ENCODE results near the gene CCNB2. TPM values are rescaled to one million over a fixed set of nuclear protein-coding genes. Genes with fewer than 3 reads are reported as not detected.

CCNB2 gene
- total RNA-seq, 6 experiments from 2014 or later: 0.13 to 2.5 (median 1.6) TPM

DNA sequence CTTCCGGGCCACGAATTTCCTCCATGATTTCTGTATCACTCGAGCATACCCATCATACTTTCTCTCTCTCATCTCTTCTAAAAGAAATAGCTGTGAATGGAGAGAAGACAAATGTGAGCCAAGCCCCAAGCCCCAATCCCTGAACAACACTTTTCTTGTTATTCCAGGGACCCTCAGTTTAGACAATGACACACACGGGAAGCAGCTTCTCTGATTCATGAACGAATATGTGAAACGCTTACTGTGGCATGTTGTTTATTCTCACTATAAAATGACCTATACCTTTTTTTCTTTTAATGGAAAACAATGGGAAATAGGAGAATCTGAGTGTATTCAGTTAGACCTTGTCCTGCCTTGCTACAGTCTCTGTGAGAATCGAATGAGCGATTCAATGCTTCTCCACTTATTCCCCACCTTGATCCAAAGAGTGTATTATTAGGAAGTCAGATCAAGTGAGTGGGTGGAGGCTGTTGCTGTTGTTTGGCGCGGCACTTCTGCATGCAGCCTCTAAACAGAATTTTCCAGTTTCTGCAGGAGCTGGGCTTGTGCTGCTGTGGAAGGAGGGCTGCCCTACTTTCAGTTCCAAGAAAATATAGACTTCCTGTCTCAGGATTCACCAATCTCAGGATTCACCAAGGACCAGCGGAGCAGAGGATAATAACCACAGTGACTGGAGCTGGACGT, 69.3 kb downstream of the CCNB2 start:
- WGBS (ENCODE audit: insufficient coverage, low coverage, low lambda C conversion rate, missing lambda C conversion rate): 74% methylated on average over 11 of the region's 12 CpGs
- ATAC-seq: no peak
- intact Hi-C loops (cut with DNase I): no loop called here

More for the DNA sequence above, 69.3 kb downstream of the CCNB2 start:
- H3K4me3 ChIP-seq: no peak overlapping the region
- DNase-seq: no peak
- peaks cover 0 to 17% (median 8%) of the 10 kb centered on the region in 4 donors for H3K36me3 ChIP-seq
- peaks cover 0 to 4% (median 0%) of the 10 kb centered on the region in 4 donors for H3K4me1 ChIP-seq
- H3K9me3 ChIP-seq: no peaks in the 10 kb centered on the region
- TF ChIP-seq POLR2A (IDR thresholded peaks at IDR 0.05): no peak
- TF ChIP-seq CTCF (IDR thresholded peaks at IDR 0.05): no peak
- H3K27me3 ChIP-seq: no peaks in the 10 kb centered on the region
- H3K27ac ChIP-seq: peak overlapping the region in 1 of 3 donors; percentile 9

MicroRNAs encoded within 50 kb of the gene (microRNA counts, 767-probe panel; counts per million panel counts)
- microRNA hsa-miR-2116-5p: 237 counts per million

Small RNA genes within 50 kb of the gene (microRNA-seq; reads per million reads assigned to microRNA genes)
- gene MIR2116: 1.4 to 5.2 reads per million in 2 donors

Small RNA genes within 50 kb of the gene (small RNA-seq; reads per million reads assigned to genes)
- gene MIR2116: 0.39 to 0.52 reads per million in 2 experiments

Other genes starting within 250 kb of the CCNB2 start
- gene SLTM, start 171.5 kb upstream of the CCNB2 start, total RNA-seq: 10 to 100 TPM; 27.7 to 39.4 (median 30.2) TPM
- 10 to 100 TPM in 4 of 6 experiments, 1 to 10 TPM in 2; 7.3 to 19.1 (median 13.4) TPM for gene RNF111, start 117.5 kb upstream of the CCNB2 start, total RNA-seq
- gene LDHAL6B, start 101.7 kb downstream of the CCNB2 start, total RNA-seq: not detected

All from right lobe of liver (tissue), 6 donors.